Fibroblast of gingiva (primary cell): ENCODE results near the gene SORD.

Experiments
- DNase-seq: peaks from one replicate; pipeline ENCODE4 v3.0.0-alpha.2; 2011; ENCODE audit warnings: low read depth

Gene SORD

DNA sequence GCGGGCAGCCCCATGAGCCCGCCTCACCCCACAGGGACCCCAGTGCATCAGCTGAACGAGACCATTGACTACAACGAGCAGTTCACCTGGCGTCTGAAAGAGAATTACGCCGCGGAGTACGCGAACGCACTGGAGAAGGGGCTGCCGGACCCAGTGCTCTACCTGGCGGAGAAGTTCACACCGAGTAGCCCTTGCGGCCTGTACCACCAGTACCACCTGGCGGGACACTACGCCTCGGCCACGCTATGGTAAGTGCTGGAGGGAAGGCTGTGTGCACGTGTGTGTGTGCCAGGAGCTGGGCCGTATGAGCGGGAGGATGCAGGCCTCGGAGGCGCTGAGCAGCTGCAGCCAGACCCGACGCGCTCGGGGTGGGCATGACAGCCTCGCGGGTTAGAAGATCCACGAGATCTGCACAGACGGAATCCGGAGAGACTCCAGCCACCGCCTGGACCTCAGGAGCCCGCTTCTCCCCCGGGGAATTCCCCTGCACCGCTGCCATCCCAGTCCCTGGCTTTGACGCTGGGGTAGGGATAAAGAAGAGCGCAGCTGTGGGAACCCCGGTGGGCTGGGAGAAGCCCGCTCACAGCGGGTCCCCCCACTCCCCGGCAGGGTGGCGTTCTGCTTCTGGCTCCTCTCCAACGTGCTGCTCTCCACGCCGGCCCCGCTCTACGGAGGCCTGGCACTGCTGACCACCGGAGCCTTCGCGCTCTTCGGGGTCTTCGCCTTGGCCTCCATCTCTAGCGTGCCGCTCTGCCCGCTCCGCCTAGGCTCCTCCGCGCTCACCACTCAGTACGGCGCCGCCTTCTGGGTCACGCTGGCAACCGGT, 93.7 kb downstream of the SORD start:
- no peak for DNase-seq

DNA sequence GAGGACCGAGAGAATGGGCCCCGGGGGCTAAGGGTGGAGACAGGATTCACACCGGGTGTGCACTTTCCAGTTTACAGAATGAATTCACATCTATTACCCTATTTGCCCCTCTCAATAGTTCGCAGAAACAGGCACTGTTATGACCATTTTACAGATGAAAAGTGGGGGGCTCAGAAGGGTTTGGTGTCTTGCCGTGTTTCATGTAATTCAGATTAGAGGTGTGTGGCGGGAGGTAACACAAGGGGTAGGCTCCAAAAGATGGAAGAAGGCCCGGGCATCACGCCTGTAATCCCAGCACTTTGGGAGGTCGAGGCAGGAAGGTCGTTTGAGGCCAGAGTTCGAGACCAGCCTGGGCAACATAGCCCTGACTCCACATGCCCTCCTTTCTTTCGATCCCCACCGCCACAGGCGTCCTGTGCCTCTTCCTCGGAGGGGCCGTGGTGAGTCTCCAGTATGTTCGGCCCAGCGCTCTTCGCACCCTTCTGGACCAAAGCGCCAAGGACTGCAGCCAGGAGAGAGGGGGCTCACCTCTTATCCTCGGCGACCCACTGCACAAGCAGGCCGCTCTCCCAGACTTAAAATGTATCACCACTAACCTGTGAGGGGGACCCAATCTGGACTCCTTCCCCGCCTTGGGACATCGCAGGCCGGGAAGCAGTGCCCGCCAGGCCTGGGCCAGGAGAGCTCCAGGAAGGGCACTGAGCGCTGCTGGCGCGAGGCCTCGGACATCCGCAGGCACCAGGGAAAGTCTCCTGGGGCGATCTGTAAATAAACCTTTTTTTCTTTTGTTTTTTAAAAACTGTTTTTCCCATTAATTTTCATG, 94.5 kb downstream of the SORD start:
- DNase-seq, result no peak

DNA sequence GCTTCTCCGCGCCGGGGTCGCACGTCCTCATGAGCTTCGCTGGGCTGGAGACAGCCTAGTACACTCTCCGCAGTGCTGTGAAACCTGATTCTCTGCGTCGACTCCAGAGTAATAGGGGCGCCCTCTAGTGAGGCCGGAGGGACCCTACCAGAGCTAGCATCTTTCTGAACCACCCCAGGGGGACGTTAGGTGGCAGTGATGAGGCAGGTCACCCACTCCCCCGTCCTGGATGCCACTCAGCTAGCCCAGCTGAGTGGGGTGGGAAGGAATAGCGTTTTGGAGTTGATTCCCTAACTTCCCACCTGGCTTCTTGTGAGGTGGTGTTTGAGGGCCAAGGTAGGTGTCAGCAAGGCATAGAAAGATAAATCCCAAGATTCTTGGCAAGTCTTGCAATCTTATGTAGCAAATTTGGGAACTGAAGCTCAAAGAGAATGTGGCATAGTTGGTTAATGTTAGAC, 95.2 kb downstream of the SORD start:
- DNase-seq, result peak; percentile 82

DNA sequence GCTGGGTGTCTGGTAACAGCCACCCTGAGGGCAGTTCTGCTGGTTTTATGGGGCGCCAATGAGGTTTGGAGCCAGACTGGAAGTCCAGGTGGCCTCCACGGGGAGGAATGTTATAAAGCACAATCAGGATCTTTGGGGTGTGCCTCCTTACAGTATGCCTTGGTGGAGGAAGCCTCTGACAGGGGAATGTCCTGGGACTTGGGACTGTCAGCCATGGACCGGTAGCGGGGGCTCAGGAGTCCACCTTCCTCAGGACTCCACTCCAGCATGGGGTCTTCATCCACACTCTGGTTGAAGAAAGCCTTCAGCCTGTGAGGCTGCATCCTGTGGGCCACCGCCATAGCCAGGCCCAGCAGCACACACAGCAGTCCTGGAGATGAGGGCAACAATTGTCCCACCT, 96.0 kb downstream of the SORD start:
- DNase-seq, result no peak

DNA sequence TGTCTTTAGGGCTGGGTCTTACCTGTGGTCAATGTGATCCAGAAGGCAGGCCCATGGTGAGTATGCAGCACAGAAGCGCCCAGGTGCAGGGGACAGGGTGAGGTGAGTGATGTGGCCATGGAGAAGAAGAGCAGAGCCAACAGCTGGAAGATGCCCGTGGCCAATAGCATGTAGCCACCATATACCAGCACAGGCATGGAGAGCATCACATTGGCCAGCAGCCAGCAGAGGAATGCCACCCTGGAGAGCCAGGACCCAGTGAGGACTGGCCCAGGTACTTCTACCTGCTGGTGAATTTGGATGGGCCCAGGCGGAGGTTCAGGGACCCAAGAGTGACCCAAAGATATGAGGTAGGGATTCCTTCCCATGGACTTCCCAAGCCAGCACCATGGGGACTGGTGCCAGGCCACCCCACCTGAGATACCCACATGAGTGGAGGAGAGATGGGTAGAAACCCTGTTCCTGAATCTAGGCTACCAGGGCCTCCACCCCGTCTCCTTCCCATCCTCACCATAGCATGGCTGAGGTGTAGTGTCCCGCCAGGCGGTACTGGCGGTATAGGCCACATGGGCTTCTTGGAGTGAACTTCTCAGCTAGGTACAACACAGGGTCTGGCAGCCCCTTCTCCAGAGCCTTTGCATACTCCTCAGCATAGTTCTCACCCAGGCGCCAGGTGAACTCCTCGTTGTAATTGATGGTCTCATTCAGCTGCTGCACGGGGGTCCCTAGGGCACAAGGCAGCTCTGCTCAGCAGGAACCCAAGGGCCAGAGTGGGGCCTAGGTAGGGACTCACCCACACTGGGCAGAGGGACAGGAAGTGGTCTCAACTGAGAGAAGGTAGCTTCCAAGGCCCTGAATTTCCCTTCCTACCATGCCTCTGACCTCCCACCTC, 97.3 kb downstream of the SORD start:
- DNase-seq, result no peak

DNA sequence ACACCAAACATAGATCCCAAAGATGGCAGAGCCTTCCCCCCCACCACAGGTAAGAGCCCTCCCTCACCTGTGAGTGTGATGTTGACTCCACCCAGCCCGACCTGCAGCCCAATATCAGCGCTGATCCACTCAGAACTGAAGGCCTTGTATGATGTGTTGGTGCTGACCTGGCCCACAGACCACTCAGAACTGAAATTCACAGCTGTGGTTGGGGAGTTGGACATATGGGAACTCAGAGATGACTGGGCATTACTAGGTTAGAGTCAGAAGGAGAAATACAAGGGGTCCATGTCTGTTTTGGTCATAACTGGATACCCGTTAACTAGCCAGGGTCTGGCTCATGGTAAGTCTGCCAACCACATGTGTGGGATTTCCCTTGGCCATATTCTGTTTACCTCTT, 98.0 kb downstream of the SORD start:
- DNase-seq, result no peak

DNA sequence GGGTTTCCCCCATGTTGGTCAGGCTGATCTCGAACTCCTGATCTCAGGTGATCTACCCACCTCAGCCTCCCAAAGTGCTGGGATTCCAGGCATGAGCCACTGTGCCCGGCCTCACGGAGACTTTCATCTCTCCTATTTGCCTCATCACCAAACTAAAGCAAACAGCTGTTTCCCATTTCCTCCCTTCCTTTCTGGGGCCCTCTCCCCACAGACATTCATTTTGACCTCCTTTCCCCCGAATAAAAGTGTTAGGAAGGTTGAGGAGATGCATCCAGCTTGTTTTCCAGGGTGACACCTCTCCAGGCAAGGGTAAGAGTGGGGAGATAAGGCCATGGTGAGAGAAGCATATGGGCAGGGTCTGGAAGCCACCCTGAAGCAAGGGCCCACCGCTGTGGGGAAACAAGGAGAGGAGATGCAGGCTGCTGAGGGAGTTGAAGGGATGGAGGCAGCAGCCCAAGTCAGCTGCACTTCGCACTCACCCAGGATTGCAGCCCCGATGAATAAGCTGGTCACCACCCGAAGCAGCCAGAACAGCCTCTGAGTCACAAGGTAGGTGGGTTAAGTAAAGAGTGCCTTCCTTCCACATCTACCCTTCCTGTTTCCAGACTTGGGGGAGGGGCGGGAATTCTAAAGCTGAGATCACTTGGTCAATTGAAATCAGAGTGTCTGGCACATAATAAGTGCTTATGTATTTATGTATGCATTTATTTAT, 98.9 kb downstream of the SORD start:
- peak; percentile 47 for DNase-seq

DNA sequence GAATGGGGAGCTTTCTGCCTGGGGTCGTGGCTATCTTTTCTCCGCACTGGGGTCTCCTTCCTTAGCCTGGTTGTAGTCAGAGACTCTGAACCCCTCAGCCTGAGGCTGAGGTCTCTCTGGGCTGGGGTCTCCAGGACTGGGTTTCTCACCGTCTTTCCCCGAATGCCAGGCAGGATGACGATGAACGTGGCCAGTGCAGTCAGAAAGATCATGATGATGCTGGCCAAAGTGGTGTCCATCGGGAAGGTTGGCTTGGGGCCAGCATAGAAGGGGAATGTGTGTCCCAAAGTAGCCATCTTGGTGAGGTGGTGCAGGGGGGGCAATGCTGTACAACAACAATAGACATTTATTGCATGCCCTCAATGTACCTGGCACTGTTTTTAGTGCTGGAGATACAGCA, 99.7 kb downstream of the SORD start:
- DNase-seq, result no peak

DNA sequence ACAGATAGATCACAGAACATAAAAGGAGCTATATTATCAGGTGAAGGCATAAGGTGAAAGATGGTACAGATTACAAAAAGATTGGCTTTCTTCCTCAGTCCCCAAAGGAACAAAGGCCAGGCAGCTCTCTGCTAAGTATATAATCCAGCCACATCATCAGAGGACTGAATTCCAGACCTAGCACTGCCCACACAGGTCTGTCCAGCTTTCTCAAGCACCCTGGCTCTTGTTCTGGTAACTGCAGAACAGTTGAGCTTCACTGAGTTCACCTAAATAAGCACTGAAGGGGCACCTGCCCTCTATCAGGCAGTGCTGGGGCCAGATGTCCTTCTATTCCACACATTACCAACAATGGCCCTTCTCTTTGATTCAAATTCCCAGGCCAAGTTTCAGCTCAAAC, 100.4 kb downstream of the SORD start:
- DNase-seq, result no peak

DNA sequence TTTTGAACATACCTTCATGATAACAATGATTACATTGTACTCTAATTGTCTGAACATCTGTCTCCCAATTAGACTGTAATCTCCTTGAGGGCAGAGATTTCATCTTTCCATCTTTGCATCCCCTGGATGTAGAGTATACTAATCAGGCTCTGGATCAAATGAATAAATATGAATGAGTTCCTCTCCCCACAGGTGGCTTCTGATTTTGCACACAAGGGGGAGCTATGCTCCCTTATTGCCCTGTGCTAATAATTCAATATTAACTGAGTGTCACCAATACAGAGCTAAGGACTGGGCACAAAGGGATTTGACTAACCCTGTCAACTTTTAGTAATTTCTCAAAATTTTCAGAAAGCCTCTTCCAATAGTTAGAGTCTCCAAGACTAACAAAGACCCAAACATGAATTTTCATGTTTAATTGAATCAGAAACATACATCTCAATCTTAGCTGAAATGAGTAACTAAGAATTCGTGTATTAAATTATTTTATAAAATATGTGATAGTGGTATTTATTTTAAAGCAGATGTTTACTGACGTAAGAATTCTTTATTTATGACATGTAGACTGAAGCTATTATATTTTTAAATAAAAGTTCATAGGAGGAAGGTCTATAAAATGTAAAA, 103.7 kb downstream of the SORD start:
- no peak for DNase-seq
